ENCODE measurements around the gene MAPKAP1.

DNA sequence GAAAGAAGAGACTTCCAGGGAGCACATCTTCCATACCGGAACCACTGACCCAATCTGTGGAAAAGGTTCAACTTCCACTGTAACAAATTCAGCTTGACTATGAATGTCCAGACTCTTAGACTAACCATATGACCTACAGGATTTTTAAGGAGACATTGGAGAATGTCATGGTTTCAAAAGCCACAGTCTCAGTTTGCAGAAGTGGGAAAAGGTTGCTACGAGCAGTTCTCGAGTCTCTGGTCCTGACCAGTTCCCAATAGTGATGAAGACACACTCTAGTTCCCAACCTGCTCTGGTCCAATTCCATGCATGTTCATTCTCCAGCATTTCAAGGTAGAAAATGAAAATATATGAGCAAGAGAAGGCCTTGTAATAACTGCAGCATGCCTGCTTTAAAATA, 158.0 kb downstream of the MAPKAP1 start:
- TF ChIP-seq EP300 (IDR thresholded peaks at IDR 0.05; ENCODE audit: borderline replicate concordance) (no peak), CEBPB (IDR thresholded peaks at IDR 0.05) (no peak), TCF12 (IDR thresholded peaks at IDR 0.05; ENCODE audit: low read depth) (no peak), YY1 (IDR thresholded peaks at IDR 0.05; ENCODE audit: low read depth) (no peak), EGR1 (IDR thresholded peaks at IDR 0.05) (no peak), CREB1 (IDR thresholded peaks at IDR 0.05; ENCODE audit: low read depth) (no peak), FOXM1 (IDR thresholded peaks at IDR 0.05; ENCODE audit: borderline replicate concordance, low read depth) (no peak), ZBTB7A (IDR thresholded peaks at IDR 0.05; ENCODE audit: low read depth) (no peak), TAF1 (IDR thresholded peaks at IDR 0.05; ENCODE audit: low read depth) (no peak), TEAD4 (IDR thresholded peaks at IDR 0.05) (no peak), RAD21 (IDR thresholded peaks at IDR 0.05; ENCODE audit: low read depth) (no peak)
- TF ChIP-seq, protein P1, sequence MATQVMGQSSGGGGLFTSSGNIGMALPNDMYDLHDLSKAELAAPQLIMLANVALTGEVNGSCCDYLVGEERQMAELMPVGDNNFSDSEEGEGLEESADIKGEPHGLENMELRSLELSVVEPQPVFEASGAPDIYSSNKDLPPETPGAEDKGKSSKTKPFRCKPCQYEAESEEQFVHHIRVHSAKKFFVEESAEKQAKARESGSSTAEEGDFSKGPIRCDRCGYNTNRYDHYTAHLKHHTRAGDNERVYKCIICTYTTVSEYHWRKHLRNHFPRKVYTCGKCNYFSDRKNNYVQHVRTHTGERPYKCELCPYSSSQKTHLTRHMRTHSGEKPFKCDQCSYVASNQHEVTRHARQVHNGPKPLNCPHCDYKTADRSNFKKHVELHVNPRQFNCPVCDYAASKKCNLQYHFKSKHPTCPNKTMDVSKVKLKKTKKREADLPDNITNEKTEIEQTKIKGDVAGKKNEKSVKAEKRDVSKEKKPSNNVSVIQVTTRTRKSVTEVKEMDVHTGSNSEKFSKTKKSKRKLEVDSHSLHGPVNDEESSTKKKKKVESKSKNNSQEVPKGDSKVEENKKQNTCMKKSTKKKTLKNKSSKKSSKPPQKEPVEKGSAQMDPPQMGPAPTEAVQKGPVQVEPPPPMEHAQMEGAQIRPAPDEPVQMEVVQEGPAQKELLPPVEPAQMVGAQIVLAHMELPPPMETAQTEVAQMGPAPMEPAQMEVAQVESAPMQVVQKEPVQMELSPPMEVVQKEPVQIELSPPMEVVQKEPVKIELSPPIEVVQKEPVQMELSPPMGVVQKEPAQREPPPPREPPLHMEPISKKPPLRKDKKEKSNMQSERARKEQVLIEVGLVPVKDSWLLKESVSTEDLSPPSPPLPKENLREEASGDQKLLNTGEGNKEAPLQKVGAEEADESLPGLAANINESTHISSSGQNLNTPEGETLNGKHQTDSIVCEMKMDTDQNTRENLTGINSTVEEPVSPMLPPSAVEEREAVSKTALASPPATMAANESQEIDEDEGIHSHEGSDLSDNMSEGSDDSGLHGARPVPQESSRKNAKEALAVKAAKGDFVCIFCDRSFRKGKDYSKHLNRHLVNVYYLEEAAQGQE (IDR thresholded peaks at IDR 0.05; ENCODE audit: low read depth): no peak
- TF ChIP-seq, protein P2, sequence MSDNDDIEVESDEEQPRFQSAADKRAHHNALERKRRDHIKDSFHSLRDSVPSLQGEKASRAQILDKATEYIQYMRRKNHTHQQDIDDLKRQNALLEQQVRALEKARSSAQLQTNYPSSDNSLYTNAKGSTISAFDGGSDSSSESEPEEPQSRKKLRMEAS (IDR thresholded peaks at IDR 0.05): no peak
